ENCODE data around the gene KRT72.

DNA sequence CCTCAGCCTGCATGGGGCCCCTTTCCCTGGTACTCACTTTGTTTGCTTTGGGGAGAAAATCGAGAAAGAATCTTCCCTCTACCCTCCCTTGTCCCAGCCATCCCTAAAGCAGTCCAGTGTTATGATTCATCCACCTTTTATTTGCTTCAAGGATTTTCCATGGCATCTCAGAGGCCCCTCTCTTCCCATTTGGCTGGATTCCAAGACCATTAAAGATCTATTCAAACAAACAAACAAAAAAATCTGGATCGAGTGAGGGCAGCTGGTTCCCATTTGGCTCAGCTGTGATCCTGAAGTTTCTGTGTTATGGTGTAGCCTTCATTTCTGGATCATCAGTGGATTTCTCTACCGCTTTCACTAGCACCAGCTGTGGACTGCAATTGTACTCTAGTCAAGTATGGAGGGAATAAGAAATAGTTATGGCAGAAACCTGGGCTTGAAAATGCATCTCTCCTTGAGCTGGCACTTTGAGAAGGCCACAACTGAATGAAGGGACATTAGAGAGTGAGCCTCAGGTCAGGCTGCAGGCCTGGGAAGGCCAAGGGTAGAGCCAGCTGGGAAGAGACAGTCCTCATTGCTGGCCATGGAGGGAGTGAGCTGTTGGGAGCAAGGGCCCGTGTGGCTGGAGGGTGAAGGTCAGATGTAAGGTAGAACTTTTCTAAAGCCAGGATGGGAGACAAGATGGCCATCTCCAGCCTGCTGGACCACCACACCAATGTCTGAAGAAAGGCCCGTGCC, 62.0 kb downstream of the KRT72 start:
- TF ChIP-seq CTCF (conservative IDR thresholded peaks at IDR 0.05; ENCODE audit: low read depth in 2 of 2) (no peak), REST (IDR thresholded peaks at IDR 0.05; ENCODE audit: unreplicated experiment) (no peak), ZNF331 (CRISPR knock-in tag; IDR thresholded peaks at IDR 0.05; ENCODE audit: low read depth) (no peak), EZH2 (IDR thresholded peaks at IDR 0.05; ENCODE audit: low read depth, unreplicated experiment) (no peak), CREB1 (CRISPR knock-in tag; IDR thresholded peaks at IDR 0.05; ENCODE audit: low read depth) (no peak), ETS1 (IDR thresholded peaks at IDR 0.05) (no peak), POLR2AphosphoS5 (IDR thresholded peaks at IDR 0.05; ENCODE audit: low read depth) (no peak), STAT1 (IDR thresholded peaks at IDR 0.05; ENCODE audit: unreplicated experiment) (no peak), EZH2phosphoT487 (IDR thresholded peaks at IDR 0.05; ENCODE audit: unreplicated experiment) (no peak), ZNF114 (CRISPR knock-in tag; IDR thresholded peaks at IDR 0.05) (no peak)

All from GM23338 (cell line).